Skin of body (tissue), 2 donors: ENCODE data around the gene TAC3. TPM values are rescaled to one million over a fixed set of nuclear protein-coding genes. Genes with fewer than 3 reads are reported as not detected.

Source experiments
- DNase-seq: peaks from one replicate; lab custom pipeline; 2025; lab: John Stamatoyannopoulos, UW
- total RNA-seq: library from RNA; depleted of rRNA; stranded (reverse); fragments of >200 nt; gene quantifications from one replicate; pipeline ENCODE4 v1.2.3, GENCODE V29; 2014

Gene TAC3
- total RNA-seq, 1 donor from 2014 or later, result not detected

GRCh38 chr12:57005980-57006808, 10.1 kb downstream of the TAC3 start, which contains the start of gene ZBTB39:
Gene ZBTB39, minus strand, starts transcription at chr12:57006546. Its CDS starts 1,629 bp downstream, at chr12:57004917.
- DNase-seq, result no peak

GRCh38 chr12:57004651-57005050, 11.7 kb downstream of the TAC3 start:
- no peak for DNase-seq

GRCh38 chr12:57003395-57003794, 12.9 kb downstream of the TAC3 start:
- no peak for DNase-seq

GRCh38 chr12:57001448-57001906, 14.9 kb downstream of the TAC3 start:
- DNase-seq, result no peak

- DNase-seq, result no peak
These were observed 15.9 kb downstream of the TAC3 start for GRCh38 chr12:57000393-57000792.

GRCh38 chr12:56999456-56999855, 16.9 kb downstream of the TAC3 start:
- DNase-seq, result no peak

GRCh38 chr12:56998981-56999380, 17.3 kb downstream of the TAC3 start:
- no peak for DNase-seq

GRCh38 chr12:56998316-56998715, 18.0 kb downstream of the TAC3 start:
- DNase-seq, result no peak

- no peak for DNase-seq
These were observed 19.4 kb downstream of the TAC3 start for GRCh38 chr12:56996793-56997545.

GRCh38 chr12:56995930-56996496, 20.3 kb downstream of the TAC3 start:
- DNase-seq, result no peak

GRCh38 chr12:56995201-56995929, 21.0 kb downstream of the TAC3 start:
- DNase-seq, result no peak

GRCh38 chr12:56994231-56994746, 22.0 kb downstream of the TAC3 start:
- no peak for DNase-seq

- DNase-seq, result no peak
These were observed 23.0 kb downstream of the TAC3 start for GRCh38 chr12:56993346-56993745.

- no peak for DNase-seq
These were observed 24.7 kb downstream of the TAC3 start for GRCh38 chr12:56991319-56992246.

GRCh38 chr12:56990648-56991318, 25.5 kb downstream of the TAC3 start:
- DNase-seq, result no peak

GRCh38 chr12:56989861-56990610, 26.3 kb downstream of the TAC3 start:
- DNase-seq, result no peak

- no peak for DNase-seq
These were observed 28.1 kb downstream of the TAC3 start for GRCh38 chr12:56988207-56988739.

- DNase-seq, result peak; percentile 57
These were observed 28.7 kb downstream of the TAC3 start for GRCh38 chr12:56987551-56988053.
